ENCODE data around the gene TYW1B. TPM values are rescaled to one million over a fixed set of nuclear protein-coding genes. Genes with fewer than 3 reads are reported as not detected.
"Not testable (repeated sequence)": the region's sequence is repeated elsewhere in the genome, so short reads cannot be mapped to it uniquely, and the experiment has no call there.

TYW1B gene, protein sequence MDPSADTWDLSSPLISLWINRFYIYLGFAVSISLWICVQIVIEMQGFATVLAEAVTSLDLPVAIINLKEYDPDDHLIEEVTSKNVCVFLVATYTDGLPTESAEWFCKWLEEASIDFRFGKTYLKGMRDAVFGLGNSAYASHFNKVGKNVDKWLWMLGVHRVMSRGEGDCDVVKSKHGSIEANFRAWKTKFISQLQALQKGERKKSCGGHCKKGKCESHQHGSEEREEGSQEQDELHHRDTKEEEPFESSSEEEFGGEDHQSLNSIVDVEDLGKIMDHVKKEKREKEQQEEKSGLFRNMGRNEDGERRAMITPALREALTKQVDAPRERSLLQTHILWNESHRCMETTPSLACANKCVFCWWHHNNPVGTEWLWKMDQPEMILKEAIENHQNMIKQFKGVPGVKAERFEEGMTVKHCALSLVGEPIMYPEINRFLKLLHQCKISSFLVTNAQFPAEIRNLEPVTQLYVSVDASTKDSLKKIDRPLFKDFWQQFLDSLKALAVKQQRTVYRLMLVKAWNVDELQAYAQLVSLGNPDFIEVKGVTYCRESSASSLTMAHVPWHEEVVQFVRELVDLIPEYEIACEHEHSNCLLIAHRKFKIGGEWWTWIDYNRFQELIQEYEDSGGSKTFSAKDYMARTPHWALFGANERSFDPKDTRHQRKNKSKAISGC
- polyA plus RNA-seq (2014; cell fraction: cytosol; rRNA removed), result 1.2 and 1.9 TPM in 2 replicates
- 2.3 and 3.1 TPM in 2 replicates for polyA plus RNA-seq (2014; cell fraction: nucleus; rRNA removed)

DNA sequence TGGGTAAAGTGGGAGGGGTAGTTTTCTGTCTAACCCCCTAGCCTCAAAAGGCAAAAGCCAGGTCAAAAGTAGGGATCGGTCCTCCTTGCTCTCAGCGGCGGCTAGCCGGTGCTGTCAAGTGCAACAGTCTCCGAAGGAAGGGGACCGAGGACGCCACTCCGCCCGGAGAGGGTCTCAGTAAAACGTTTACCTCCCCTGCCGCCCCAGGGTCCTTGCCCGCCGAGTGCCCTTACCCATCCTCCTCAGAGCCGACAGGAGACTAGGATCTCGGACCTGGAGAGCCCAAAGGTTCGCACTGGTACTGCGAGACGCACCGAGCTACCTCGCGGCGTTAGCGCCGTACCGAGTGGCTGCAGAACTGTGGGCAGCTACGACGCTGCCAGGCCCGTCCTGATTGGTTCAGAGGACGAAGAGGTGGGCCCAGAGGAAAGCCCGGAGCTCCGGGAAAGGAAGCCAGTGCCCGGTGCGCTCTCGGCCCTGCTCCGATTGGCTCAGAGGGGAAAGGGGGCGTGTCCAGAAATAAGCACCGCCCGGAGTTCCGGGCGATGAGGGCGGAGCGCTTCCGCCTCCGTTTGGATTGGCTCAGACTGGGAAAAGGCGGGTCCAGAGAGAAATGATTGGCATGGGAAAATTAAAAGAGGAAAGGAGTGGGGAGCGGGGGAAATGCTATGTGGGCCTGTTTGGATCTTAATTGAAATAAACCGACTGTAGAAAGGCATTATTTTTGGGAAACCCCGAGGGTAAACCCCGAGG, at the start of gene TYW1B:
TSS of gene TYW1B (minus strand) at position 362 of the 753 bp plus-strand sequence. CDS start at position 237, 125 bp downstream.
- peak; percentile 98 for DNase-seq (ENCODE audit: low spot score)

DNA sequence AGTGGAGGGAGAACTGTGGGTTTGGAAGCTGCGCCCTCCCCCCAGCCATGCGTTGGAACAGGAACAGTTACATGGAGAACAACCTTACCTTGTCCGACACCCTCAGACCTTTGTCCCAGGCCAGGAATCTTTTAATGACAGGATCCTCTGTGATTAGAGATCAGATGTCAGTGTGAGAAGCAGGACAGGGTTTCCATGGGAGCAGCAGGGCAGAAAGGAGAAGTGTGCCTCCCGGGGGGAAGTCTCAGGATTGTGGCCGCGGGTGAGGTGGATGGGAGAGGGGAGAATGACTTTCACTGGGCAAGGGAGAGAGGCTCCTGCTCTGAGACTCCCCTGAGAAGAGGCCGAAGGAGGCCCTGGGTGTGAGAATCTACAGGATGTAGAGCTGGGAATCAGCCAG, 39.6 kb upstream of the TYW1B start:
- DNase-seq (ENCODE audit: low spot score), result not testable (repeated sequence)

DNA sequence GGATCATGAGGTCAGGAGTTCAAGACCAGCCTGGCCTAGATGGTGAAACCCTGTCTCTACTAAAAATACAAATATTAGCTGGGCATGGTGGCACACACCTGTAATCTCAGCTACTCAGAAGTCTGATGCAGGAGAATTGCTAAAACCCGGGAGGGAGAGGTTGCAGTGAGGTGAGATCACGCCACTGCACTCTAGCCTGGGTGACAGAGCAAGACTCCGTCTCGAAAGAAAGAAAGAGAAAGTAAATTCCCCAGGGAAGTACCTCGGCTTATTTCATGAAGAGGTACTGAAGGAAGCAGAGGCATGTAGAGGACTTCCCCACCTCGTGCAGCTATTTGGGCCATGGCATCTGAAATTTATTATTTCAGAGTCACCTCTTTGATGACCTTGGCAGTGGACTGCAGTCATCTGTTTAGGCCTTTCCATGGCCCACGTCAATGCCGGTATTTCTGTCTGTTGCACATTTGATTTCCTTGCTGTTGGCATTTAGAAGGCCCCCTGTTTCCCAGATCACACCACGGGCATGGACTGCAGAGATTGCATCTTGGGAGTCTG, 30.9 kb upstream of the TYW1B start:
- not testable (repeated sequence) for DNase-seq (ENCODE audit: low spot score)

DNA sequence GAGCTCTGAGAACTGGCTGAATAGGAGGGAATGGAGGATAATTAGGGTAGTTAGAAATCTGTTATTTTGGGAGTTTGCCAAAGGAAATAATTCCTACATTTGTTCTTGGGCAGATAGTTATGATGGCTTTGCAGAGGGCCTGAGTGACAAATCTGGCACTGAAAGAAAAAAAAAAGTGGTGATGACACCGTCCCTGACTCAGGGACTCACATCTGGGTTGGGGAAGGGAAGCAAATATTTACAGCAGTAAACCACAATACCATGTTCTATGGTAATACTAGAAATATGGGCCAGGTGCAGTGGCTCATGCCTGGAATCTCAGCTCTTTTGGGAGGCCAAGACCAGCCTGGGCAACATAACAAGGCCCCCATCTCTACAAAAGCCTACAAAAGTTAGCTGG, 29.9 kb upstream of the TYW1B start:
- not testable (repeated sequence) for DNase-seq (ENCODE audit: low spot score)

DNA sequence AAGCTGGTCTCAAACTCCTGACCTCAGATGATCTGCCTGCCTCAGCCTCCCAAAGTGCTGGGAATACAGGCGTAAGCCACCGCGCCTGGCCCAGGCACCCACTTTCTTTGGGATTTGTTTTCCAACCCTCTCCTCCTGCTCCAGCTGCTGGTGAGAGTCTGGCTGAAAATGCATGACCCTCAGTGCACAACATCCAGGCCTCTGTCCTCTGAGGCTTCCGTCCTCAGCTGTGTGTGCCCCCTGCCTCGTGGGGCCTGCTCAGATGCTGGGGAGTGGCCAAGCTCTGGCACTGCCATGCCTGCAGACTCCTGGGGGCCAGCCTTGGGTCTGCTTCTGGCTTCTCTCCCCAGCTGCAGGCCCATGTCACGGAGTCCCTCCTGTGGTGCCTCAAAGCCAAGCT, 27.3 kb upstream of the TYW1B start:
- not testable (repeated sequence) for DNase-seq (ENCODE audit: low spot score)

DNA sequence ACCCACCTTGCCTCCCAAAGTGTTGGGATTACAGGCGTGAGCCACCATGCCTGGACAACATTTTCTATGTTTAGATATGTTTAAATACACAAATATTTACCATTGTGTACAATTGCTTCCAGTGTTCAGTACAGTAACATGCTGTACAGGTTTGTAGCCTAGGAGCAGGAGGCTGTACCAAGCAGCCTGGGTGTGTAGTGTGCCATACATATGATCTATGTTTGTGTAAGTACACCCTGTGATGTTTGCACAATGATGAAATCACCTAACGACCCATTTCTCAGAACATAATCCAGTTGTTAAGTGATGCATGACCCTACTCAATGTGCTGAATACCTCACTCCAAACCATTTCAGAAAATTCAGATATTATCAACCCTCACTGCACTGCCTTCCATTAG, 24.9 kb upstream of the TYW1B start:
- DNase-seq (ENCODE audit: low spot score), result not testable (repeated sequence)

DNA sequence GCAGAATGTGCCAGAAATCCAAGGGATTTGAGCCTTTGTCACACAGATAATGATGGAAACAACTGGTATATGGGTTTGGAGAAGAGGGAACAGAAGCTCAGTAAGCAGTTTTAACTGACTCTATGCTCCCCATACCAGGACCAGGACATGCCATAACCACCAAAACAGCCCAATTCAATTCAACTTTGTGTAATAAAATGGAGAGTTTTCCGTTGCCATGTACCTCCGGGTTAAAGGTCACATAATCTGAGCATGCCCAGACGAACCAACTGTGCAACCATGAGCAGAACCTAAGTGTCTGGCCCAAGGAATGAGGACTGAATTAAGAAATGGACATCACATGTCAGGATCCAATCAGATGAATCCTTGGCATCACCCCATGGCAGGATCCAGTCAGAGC, 22.7 kb upstream of the TYW1B start:
- not testable (repeated sequence) for DNase-seq (ENCODE audit: low spot score)

DNA sequence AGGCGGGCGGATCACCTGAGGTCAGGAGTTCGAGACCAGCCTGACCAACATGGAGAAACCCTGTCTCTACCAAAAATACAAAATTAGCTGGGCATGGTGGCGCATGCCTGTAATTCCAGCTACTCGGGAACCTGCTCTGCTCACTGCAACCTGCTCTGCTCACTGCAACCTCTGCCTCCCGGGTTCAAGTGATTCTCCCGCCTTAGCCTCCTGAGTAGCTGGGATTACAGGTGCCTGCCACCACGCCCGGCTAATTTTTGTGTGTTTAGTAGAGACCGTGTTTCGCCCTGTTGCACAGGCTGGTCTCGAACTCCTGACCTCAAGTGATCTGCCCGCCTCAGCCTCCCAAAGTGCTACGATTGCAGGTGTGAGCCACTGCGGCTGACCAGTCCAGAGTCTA, 16.1 kb upstream of the TYW1B start:
- DNase-seq (ENCODE audit: low spot score), result not testable (repeated sequence)

DNA sequence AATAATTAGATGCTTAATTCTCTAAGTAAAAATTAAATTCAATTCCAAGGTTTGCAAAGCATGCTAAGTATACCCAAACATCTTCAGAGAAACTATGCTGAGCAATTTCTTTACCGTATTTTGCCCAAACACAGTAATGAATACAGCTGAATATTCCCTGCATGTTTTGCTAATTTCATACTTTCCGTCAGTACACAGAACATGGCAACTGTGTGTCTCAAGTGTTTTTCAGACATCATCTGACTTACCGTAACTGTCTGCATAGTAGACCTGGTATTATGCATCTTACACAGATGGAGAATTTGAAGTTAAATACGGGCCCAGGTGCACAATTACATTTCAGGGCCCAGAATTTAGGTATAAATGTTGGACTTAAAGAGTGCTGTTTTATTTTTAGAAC, 15.2 kb upstream of the TYW1B start:
- DNase-seq (ENCODE audit: low spot score), result not testable (repeated sequence)

DNA sequence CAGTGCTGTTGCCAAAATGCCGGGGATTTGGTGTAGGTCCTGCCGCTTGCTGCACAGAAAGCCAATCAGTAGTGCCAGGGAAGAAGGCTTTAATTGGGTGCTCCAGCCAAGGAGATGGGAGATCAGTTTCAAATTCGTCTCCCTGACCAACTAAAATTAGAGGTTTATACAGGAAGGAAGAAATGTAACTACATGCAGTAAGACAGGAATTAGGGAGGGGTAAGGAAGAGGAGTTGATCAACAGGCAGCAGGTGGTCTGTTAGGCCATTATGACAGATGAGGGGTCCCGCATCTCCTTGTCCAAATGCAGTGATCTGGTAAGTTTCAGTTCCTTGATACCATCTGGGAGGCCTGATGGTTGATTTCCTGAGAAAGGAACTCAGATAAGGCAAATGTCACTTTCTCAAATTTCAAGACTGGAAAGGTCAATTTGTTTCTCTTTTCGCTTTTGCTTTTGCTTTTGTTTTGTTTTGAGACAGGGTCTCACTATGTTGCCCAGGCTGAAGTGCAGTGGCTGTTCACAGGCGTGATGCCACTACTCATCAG, 13.0 kb upstream of the TYW1B start:
- DNase-seq (ENCODE audit: low spot score), result not testable (repeated sequence)

DNA sequence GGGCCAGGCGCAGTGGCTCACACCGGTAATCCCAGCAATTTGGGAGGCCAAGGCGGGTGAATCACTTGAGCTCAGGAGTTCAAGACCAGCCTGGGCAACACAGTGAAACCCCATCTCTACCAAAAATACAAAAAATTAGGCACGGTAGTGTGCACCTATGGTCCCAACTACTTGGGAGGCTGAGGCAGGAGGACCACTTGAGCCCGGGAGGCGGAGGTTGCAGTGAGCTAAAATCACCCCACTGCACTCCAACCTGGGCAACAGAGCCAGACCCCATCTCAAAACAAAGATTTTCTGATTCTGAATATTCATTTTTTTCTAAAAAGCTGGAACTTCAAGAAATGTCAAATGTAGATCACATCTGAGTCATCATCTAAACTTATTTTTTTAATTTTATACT, 10.3 kb upstream of the TYW1B start:
- DNase-seq (ENCODE audit: low spot score), result not testable (repeated sequence)

DNA sequence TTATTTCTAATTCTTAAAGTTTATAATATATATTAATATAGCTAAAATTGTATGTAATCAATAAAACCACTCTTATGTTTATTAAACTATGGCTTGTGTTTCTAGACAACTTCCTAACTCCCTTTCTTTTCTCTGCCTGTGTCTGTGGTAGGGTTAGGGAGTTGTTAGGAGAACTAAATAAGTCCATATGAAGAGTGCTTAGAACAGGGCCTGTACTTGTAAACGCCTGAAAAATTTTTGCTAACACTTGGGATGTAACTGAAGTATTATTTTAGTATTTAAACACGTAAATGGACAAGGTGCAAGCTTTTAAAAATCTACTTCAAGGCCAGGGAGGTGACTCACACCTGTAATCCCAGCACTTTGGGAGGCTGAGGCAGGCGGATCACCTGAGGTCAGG, 9.3 kb upstream of the TYW1B start:
- not testable (repeated sequence) for DNase-seq (ENCODE audit: low spot score)

DNA sequence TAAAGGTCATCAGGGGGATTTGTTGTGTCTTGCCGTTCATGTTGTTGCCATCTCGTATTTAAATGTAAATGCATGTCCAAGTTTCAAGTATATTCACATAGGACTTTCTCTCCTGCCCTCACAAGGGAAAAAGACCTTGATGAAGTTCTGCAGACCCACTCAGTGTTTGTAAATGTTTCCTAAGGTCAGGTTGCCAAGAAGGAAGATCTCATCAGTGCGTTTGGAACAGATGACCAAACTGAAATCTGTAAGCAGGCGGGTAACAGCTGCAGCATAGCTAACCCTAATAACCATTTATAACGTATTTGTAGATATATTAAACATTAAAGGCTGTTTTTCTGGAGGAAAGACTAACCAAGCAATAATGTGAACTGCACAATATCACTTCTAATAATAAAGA, 2.6 kb upstream of the TYW1B start:
- not testable (repeated sequence) for DNase-seq (ENCODE audit: low spot score)

DNA sequence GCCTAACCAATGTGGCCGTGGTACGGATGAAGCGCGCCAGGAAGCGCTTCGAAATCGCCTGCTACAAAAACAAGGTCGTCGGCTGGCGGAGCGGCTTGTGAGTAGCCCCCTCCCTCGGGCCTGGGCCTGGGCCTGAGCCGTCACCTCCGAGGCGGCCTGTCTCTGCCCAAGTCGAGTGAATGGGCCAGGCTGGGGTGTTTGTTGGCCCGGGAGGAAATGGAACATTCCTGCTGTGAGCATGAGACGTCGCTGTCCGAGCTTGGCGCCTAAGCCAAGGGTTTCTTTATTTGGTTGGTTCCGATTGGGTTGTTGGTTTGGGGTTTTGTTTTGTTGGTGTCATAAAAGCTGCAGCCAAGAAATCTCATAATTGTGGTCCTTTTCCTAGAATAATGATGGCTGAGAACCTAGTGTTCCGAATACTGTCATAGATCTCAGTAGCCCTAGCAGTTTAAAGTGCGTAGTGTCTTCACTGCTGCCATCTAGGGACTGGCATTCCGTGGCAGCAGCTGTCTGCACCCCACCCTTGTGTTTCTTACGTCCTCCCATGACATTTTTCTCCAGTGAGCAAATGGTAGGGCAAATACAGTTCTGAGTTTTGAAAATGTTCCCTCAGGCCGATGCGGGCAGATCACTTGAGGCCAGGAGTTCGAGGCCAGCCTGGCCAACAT, 1.8 kb upstream of the TYW1B start:
- peak; percentile 58 for DNase-seq (ENCODE audit: low spot score)

DNA sequence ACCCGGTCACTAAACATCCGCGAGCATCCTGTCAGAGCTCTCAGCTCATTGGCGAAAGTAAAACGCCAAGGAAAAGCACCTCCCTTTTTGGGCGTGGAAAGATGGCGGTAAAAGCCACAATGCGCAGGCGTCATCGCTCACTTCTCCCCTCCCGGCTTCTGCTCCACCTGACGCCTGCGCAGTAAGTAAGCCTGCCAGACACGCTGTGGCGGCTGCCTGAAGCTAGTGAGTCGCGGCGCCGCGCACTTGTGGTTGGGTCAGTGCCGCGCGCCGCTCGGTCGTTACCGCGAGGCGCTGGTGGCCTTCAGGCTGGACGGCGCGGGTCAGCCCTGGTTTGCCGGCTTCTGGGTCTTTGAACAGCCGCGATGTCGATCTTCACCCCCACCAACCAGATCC, 1.3 kb upstream of the TYW1B start:
- peak; percentile 99 for DNase-seq (ENCODE audit: low spot score)

DNA sequence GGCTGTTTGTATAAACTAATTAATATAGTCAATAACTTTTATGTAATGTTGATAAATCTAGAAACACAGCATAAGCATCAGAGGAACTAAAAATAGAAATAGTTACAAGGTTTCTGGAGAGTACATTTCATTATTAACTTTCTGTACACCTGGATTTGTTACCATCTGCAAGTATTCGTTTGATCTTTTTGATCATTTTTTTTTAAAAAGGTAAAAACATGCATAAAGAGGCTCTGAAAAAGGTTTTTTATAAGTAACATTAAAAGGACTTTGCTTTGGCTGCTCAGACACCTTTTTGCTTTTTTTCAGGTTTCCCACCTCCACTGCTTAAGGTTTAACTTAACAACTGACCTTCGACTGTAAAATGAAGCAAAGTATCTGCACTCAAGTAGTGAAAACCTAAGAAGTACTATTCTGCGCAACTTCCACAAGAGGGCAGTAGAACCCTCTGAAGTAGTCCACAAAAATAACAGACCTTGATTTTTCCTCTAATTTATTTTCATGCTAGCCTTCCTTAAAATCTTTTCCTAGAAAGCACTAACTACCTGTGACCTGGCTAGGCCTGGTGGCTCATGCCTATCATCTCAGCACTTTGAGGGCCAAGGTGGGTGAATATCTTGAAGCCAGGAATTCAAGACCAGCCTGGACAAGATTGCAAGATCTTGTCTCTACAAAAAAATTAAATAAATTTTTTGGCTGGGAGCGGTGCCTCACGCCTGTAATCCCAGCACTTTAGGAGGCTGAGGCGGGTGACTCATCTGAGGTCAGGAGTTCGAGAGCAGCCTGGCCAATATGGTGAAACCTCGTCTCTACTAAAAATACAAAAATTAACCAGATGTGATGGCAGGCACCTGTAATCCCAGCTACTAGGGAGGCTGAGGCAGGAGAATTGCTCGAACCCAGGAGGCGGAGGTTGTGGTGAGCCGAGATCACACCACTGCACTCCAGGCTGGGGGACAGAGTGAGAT, 4.0 kb downstream of the TYW1B start:
- DNase-seq (ENCODE audit: low spot score), result peak; percentile 15

DNA sequence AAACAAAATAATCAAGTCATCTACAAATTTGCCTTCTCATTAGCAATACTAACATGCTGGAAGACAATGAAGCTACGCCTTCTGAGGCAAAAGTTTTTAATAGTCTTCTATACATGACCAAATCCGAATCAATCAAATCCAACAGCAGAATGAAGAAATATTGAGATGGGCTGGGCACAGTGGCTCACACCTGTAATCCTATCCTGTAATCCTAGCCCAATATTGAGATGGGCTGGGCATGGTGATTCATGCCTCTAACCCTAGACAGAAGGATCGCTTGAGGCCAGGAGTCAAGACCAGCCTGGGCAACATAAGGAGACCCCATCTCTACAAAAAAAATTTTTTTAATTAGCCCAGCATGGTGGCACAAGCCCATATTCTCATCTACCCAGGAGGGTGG, 5.5 kb downstream of the TYW1B start:
- DNase-seq (ENCODE audit: low spot score), result not testable (repeated sequence)

DNA sequence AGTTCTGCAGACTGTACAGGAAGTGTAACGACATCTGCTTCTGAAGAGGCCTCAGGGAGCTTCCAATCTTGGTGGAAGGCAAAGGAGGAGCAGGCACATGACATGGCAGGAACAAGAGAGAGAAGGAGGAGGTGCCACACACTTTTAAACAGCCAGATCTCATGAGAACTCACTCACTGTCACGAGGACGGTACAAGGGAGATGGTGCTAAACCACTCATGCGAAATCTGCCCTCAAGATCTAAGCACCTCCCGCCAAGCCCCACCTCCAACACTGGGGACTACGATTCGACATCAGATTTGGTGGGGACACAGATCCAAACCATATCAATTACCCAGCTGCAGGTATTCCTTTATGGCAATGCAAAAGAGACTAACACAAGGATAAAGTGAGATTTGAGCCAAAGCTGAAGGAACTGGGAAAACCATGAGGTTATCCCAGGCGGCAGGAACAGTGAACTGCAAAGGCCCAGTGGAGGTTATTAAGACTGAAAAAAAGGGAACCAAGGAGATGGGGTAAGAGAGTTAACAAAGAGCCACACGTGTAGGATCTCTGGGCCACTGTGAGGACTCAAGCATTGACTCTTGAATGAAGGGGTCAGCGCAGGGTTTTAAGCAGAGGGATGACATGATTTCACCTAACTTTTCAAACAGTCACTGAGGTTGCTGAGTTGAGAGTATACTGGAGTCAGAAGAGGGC, 9.2 kb downstream of the TYW1B start:
- not testable (repeated sequence) for DNase-seq (ENCODE audit: low spot score)

DNA sequence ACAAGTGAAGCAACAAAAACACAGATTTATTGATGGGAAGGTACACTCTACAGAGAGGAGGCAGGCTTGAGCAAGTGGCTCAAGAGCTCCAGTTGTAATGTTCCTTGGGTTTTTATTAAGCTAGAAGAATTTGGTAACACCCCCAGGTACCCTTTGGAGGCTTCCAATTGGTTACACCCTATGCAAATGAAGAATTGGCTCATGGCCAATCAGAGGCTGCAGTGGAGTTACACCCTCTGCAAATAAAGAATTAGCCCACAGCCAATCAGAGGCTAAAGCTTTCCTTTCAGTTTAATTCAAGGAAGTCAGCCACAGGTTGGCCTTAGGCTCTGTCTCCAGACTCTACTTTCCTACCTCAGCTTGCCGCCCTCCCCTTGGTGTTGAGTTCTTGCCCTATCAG, 10.3 kb downstream of the TYW1B start:
- DNase-seq (ENCODE audit: low spot score), result not testable (repeated sequence)

Data from SK-N-DZ (cell line).